SJCRH30 (cell line): ENCODE data around the gene ALG9. TPM values are rescaled to one million over a fixed set of nuclear protein-coding genes. Genes with fewer than 3 reads are reported as not detected.
A peak's percentile ranks its signal among the peaks of the same experiment; 100 is the strongest.
"Not testable (repeated sequence)": the region's sequence is repeated elsewhere in the genome, so short reads cannot be mapped to it uniquely, and the experiment has no call there.

Experiments used
- DNase-seq, 2 experiments: peaks; one replicate each; pipeline ENCODE4 v3.0.0-alpha.2; 2015 to 2020
- H3K27ac ChIP-seq: fragments of 250-450 bp; sonication (Bioruptor Pico); 2 replicates; pipeline ENCODE4 v1.5.1; 2020; ENCODE audit warnings: mild to moderate bottlenecking, moderate library complexity
- H3K27me3 ChIP-seq: fragments of 250-450 bp; sonication (Bioruptor Pico); 2 replicates; pipeline ENCODE4 v1.5.1; 2020; ENCODE audit warnings: mild to moderate bottlenecking, moderate library complexity
- H3K36me3 ChIP-seq: fragments of 250-450 bp; sonication (Bioruptor Pico); 2 replicates; pipeline ENCODE4 v1.5.1; 2020; ENCODE audit warnings: mild to moderate bottlenecking, moderate library complexity
- H3K4me1 ChIP-seq: fragments of 250-450 bp; sonication (Bioruptor Pico); 2 replicates; pipeline ENCODE4 v1.5.1; 2020; ENCODE audit warnings: mild to moderate bottlenecking, moderate library complexity
- H3K4me3 ChIP-seq: fragments of 250-450 bp; sonication (Bioruptor Pico); 2 replicates; pipeline ENCODE4 v1.5.1; 2020; ENCODE audit warnings: mild to moderate bottlenecking, moderate library complexity
- H3K9me3 ChIP-seq: fragments of 250-450 bp; sonication (Bioruptor Pico); replicated peaks from 2 replicates; pipeline ENCODE4 v1.5.1; 2020; ENCODE audit warnings: mild to moderate bottlenecking, moderate library complexity
- total RNA-seq: library from RNA; depleted of rRNA; stranded (reverse); fragments of >200 nt; shearing (Covaris generic); gene quantifications from 2 replicates; pipeline ENCODE4 v1.2.3, GENCODE V29; 2014

ALG9 gene
- total RNA-seq, 1 experiment from 2014 or later = 31.4 TPM

GRCh38 chr11:111782109-111782741 lies 89.2 kb downstream of the ALG9 start:
- Histone ChIP-seq H3K4me3 (no peak overlapping the region), H3K4me1 (no peaks in the 10 kb centered on the region), H3K27me3 (no peaks in the 10 kb centered on the region), H3K27ac (no peak overlapping the region), H3K36me3 (no peaks in the 10 kb centered on the region), H3K9me3 (no peaks in the 10 kb centered on the region)
- no peak for DNase-seq

DNA sequence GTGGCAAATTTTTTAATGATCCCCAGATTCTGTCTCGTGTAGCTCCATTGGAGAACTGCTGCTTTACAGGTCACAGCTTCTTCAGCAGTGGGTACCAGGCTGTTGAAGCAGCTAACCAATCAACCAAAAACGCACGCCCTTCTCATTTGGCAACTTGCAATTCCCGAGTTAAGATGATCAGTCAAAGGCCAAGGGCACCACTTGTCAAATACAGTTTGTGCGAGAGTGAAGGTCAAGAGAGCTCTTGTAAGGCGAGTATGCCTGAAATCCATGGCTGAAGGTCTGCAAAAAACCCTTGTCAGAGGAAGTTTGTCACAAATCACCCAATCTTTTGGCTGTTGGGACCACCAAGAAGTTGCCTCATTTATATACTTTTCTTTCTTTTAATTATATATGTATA lies 92.3 kb downstream of the ALG9 start:
- Histone ChIP-seq H3K4me3 (no peak overlapping the region), H3K36me3 (no peaks in the 10 kb centered on the region), H3K4me1 (no peaks in the 10 kb centered on the region), H3K27ac (no peak overlapping the region), H3K27me3 (no peaks in the 10 kb centered on the region), H3K9me3 (no peaks in the 10 kb centered on the region)
- DNase-seq = no peak

- no peak overlapping the region for H3K4me3 ChIP-seq
- no peaks in the 10 kb centered on the region for H3K4me1 ChIP-seq
- DNase-seq = no peak
- H3K36me3 ChIP-seq = no peaks in the 10 kb centered on the region
- H3K27ac ChIP-seq = no peak overlapping the region
- H3K27me3 ChIP-seq = no peaks in the 10 kb centered on the region
- H3K9me3 ChIP-seq = no peaks in the 10 kb centered on the region
These were observed 93.3 kb downstream of the ALG9 start for GRCh38 chr11:111778047-111778558.

DNA sequence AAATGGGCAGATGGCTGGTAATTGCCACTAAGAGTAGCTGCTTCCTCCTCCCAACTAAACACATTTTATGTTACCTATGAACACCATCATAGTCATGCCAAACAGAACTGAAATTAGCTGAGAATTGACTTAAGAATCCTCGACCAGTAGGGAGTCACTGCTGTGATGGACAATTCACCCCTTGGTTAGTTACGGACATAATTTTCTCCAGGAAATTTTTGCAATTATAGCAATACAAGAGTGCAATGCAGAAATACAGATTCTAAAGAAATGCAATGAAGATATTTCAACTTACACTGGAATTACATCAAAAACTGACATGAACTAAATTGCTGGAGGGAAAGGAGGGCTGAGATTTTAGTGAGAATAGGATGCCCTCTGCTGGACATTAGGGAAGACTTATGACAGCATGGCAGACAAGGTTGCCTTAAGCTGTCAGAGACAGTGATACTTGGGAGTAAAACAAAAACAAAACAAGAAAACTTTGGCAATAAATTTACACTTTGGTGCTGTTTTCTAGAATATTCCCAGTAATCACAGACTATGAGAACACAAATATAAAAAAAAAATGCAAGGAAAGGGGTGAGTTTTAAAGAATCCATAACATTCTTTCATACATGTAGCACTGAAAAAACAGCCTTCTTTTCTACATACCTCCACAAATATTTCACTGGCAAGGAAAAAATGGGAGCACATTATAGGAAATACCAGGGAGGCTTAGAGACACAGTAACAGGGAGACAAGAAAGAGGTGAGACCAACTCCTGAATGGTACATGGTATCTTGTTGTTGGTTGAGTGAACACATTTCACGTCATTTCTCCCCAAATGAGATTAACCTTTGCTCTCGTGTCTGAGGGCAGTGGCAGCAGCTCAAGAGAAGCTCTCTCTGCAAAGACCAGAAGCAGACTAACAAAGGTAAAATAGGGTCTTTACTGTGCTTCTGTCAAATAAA lies 94.0 kb downstream of the ALG9 start:
- Histone ChIP-seq H3K4me3 (no peak overlapping the region), H3K27ac (no peak overlapping the region), H3K9me3 (no peaks in the 10 kb centered on the region), H3K36me3 (no peaks in the 10 kb centered on the region), H3K4me1 (no peaks in the 10 kb centered on the region), H3K27me3 (no peaks in the 10 kb centered on the region)
- peak; percentile 19 to 74 for DNase-seq

GRCh38 chr11:111776398-111777093 lies 94.8 kb downstream of the ALG9 start:
- Histone ChIP-seq H3K4me1 (no peaks in the 10 kb centered on the region), H3K27ac (no peak overlapping the region), H3K9me3 (no peaks in the 10 kb centered on the region), H3K36me3 (no peaks in the 10 kb centered on the region), H3K27me3 (no peaks in the 10 kb centered on the region), H3K4me3 (no peak overlapping the region)
- DNase-seq = no peak

GRCh38 chr11:111774955-111775710 lies 96.2 kb downstream of the ALG9 start:
- DNase-seq = peak in 1 of 2 experiments; percentile 27
- no peaks in the 10 kb centered on the region for H3K27me3 ChIP-seq
- no peak overlapping the region for H3K4me3 ChIP-seq
- no peaks in the 10 kb centered on the region for H3K4me1 ChIP-seq
- no peak overlapping the region for H3K27ac ChIP-seq
- no peaks in the 10 kb centered on the region for H3K9me3 ChIP-seq
- H3K36me3 ChIP-seq = no peaks in the 10 kb centered on the region

DNA sequence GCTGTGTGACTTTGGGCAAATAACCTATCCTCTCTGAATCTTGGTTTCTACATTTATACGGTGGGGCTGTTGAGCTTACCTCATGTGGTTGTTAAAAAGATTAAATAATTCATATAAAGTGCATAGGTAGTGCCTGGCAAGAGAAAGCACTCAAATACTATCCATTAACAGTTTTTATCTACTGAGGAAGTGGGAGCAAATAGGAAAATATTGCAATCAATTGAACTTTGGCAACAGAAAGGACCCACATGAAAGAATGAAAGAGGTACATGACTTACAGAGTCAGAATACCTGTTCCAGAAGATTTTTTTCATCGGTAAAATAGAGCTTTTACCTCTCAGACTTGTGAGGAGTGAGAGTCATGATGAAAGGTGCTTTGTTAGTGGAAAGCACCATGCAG lies 98.8 kb downstream of the ALG9 start:
- DNase-seq = no peak
- no peaks in the 10 kb centered on the region for H3K9me3 ChIP-seq
- no peaks in the 10 kb centered on the region for H3K36me3 ChIP-seq
- H3K4me1 ChIP-seq = no peaks in the 10 kb centered on the region
- H3K27me3 ChIP-seq = no peaks in the 10 kb centered on the region
- H3K4me3 ChIP-seq = no peak overlapping the region
- H3K27ac ChIP-seq = no peak overlapping the region

DNA sequence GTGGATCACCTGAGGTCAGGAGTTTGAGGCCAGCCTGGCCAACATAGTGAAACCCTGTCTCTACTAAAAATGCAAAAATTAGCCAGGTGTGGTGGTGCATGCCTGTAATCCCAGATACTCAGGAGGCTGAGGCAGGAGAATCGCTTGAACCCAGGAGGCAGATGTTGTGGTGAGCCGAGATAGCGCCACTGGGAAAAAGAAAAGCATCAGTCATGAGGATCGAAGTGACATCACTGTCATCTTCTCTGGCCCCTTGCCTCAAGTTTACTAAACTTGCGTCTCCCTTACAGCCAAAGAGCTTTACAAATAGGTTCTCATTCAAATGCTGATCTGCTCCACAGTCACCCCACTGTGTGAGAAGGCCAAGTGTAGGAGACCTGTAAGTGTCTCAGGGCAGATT lies 100.2 kb downstream of the ALG9 start:
- not testable (repeated sequence) for H3K9me3 ChIP-seq, H3K27me3 ChIP-seq, H3K27ac ChIP-seq

GRCh38 chr11:111770581-111771134 lies 100.7 kb downstream of the ALG9 start:
- H3K4me1 ChIP-seq = no peaks in the 10 kb centered on the region
- no peak for DNase-seq
- H3K27me3 ChIP-seq = no peaks in the 10 kb centered on the region
- no peaks in the 10 kb centered on the region for H3K36me3 ChIP-seq
- no peak overlapping the region for H3K27ac ChIP-seq
- no peaks in the 10 kb centered on the region for H3K9me3 ChIP-seq
- H3K4me3 ChIP-seq = no peak overlapping the region

More for the DNA sequence above, 100.2 kb downstream of the ALG9 start:
- H3K36me3 ChIP-seq, DNase-seq, H3K4me1 ChIP-seq, H3K4me3 ChIP-seq: not testable (repeated sequence)

- H3K4me3 ChIP-seq = peak overlapping the region; percentile 95
These were observed 104.6 kb downstream of the ALG9 start for GRCh38 chr11:111766834-111767142.

GRCh38 chr11:111765984-111766833 lies 105.2 kb downstream of the ALG9 start, which contains the start of gene PPP2R1B:
PPP2R1B (minus strand) TSS chr11:111766389; CDS start chr11:111766361, 28 bp downstream.
- H3K27me3 ChIP-seq = no peaks in the 10 kb centered on the region
- H3K36me3 ChIP-seq = peaks cover 8% of the 10 kb centered on the region
- no peaks in the 10 kb centered on the region for H3K4me1 ChIP-seq
- no peaks in the 10 kb centered on the region for H3K9me3 ChIP-seq
- peak within 1 kb of the TSS; percentile 63 for H3K27ac ChIP-seq
- peak; percentile 63 to 77 for DNase-seq
- peak within 1 kb of the TSS; percentile 95 for H3K4me3 ChIP-seq

More at GRCh38 chr11:111766834-111767142, 104.6 kb downstream of the ALG9 start:
- Histone ChIP-seq H3K36me3 (peaks cover 8% of the 10 kb centered on the region), H3K9me3 (no peaks in the 10 kb centered on the region), H3K4me1 (no peaks in the 10 kb centered on the region), H3K27ac (peak overlapping the region; percentile 63), H3K27me3 (no peaks in the 10 kb centered on the region)
- no peak for DNase-seq

DNA sequence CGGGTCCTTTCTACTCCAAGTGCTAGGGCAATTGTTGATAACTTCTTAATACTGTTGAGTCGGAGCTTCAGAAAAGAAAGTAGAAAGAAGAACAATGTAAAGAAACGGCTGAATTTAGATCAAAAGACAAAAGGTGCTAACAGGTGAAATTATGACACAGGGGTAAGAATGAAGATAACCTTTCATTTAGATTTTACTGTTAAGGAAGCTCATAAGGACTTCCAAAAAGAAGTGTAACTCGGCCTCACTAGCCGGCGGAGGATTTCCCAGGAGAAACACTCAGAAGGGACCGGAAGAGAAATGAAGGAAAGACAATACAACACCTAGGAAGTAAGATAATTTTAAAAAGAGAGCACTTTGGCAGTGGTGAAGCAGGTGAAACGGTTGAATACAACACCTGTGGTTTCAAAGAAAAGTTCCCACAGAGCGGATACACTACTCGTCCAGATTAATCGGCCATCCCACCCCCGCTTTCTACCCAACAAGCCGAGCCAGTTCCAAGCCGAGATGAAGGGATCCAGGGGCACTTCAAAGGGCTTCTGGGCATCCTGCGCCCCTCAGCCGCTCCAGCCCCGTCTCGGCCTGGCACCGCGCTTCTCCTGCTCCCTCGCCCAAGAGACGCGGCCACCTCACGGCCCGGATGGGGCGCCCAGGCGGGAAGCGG lies 105.9 kb downstream of the ALG9 start:
- H3K9me3 ChIP-seq = no peaks in the 10 kb centered on the region
- H3K36me3 ChIP-seq = peaks cover 11% of the 10 kb centered on the region
- DNase-seq = no peak
- H3K27me3 ChIP-seq = no peaks in the 10 kb centered on the region
- H3K4me3 ChIP-seq = peak overlapping the region; percentile 95
- H3K4me1 ChIP-seq = no peaks in the 10 kb centered on the region
- H3K27ac ChIP-seq = peak overlapping the region; percentile 63

GRCh38 chr11:111764621-111765020 lies 106.8 kb downstream of the ALG9 start:
- DNase-seq = no peak
- Histone ChIP-seq H3K27ac (no peak overlapping the region), H3K27me3 (no peaks in the 10 kb centered on the region), H3K4me1 (no peaks in the 10 kb centered on the region), H3K9me3 (no peaks in the 10 kb centered on the region), H3K4me3 (peak overlapping the region; percentile 95; the same call in 1 of the 2 replicates), H3K36me3 (peaks cover 11% of the 10 kb centered on the region)
